H1 (cell line): Measurements from ENCODE around the gene HOXC5. TPM values are rescaled to one million over a fixed set of nuclear protein-coding genes. Genes with fewer than 3 reads are reported as not detected.

Experiments used
- CHD7 ChIP-seq: fragments of 300-600 bp; sonication (generic); IDR thresholded peaks from 2 replicates; pipeline ENCODE4 v1.7.1; 2012; ENCODE audit warnings: low read length, moderate library complexity, mild to moderate bottlenecking, inconsistent platforms; ENCODE audit not compliant: insufficient replicate concordance
- EP300 ChIP-seq, 2 experiments: IDR thresholded peaks; 1 replicate in 1 of 2; 2 replicates in 1 of 2; pipeline ENCODE4 v1.6.1; 2011 to 2012; ENCODE audit warnings: low read depth in 2 of 2, low read length in 2 of 2, mild to moderate bottlenecking in 2 of 2, borderline replicate concordance in 1 of 2, inconsistent platforms in 1 of 2, moderate library complexity in 1 of 2
- RBBP5 ChIP-seq: IDR thresholded peaks from 2 replicates; pipeline ENCODE4 v1.7.1; 2012; ENCODE audit warnings: low read depth, mild to moderate bottlenecking, inconsistent platforms, low read length, moderate library complexity, borderline replicate concordance
- RXRA ChIP-seq: IDR thresholded peaks from 2 replicates; pipeline ENCODE4 v1.6.1; 2011; ENCODE audit warnings: low read depth, mild to moderate bottlenecking, low read length, moderate library complexity; ENCODE audit not compliant: insufficient read depth
- TCF12 ChIP-seq: IDR thresholded peaks from 2 replicates; pipeline ENCODE4 v1.6.1; 2011; ENCODE audit warnings: low read depth, mild to moderate bottlenecking, low read length
- polyA plus RNA-seq, 7 experiments: library from polyadenylated mRNA; depleted of rRNA in 3 of 7; stranded (reverse) in 5 of 7; unstranded in 2 of 7; fragments of >200 nt in 5 of 7; fragments of 200-250 nt in 2 of 7; gene quantifications; 1 replicate in 5 of 7; 2 replicates in 1 of 7; 4 replicates in 1 of 7; pipeline versions ENCODE4 v1.2.1 to v1.2.3, GENCODE V29; 2011 to 2013; ENCODE audit warnings: missing spikeins in 2 of 7, mixed read lengths in 2 of 7
- total RNA-seq: library from RNA; stranded (reverse); fragmentation: NEBNext Ultra II Directional; extraction: Animal tissue kit (Norgen Biotek cat#: 25700); gene quantifications from 2 replicates; pipeline ENCODE4 v1.2.1, GENCODE V29; 2021

HOXC5 gene
- total and polyA plus RNA-seq, 2 of the 8 experiments (the other 6 are each of a cell fraction or from before 2014, with no cell fraction given), result not detected

GRCh38 chr12:54029529-54030441, 3.1 kb upstream of the HOXC5 start (continued):
- no peak for TF ChIP-seq RBBP5
- TF ChIP-seq CHD7, result no peak
- no peak for TF ChIP-seq TCF12
- TF ChIP-seq EP300 (IDR thresholded peaks at IDR 0.05; ENCODE audit: borderline replicate concordance in 1 of 2, low read depth in 2 of 2, low read length in 2 of 2), result no peak
- TF ChIP-seq RXRA, result no peak
